Right renal pelvis (tissue), 4 donors: ENCODE measurements around the gene SLC41A3. TPM values are rescaled to one million over a fixed set of nuclear protein-coding genes. Genes with fewer than 3 reads are reported as not detected.

ENCODE experiments used
- DNase-seq, 4 donors: peaks; one replicate each; pipeline ENCODE4 v3.0.0-alpha.2; 2013; ENCODE audit warnings: low read depth in 4 of 4, low spot score in 3 of 4, missing footprints in 1 of 4
- polyA plus RNA-seq, 4 donors: library from polyadenylated mRNA; unstranded; fragments of 120-200 nt; gene quantifications; one replicate each; pipeline ENCODE4 v1.2.1, GENCODE V29; 2013; ENCODE audit not compliant: insufficient read length in 4 of 4

SLC41A3 gene
- polyA plus RNA-seq, 4 donors = 76.5 to 86.7 (median 77.7) TPM

GRCh38 chr3:126121074-126121473 lies 37.1 kb upstream of the SLC41A3 start:
- no peak for DNase-seq

- DNase-seq = no peak
Measured at GRCh38 chr3:126119976-126120375, 36.1 kb upstream of the SLC41A3 start.

- DNase-seq = no peak
Measured at GRCh38 chr3:126119008-126119675, 35.2 kb upstream of the SLC41A3 start.

DNA sequence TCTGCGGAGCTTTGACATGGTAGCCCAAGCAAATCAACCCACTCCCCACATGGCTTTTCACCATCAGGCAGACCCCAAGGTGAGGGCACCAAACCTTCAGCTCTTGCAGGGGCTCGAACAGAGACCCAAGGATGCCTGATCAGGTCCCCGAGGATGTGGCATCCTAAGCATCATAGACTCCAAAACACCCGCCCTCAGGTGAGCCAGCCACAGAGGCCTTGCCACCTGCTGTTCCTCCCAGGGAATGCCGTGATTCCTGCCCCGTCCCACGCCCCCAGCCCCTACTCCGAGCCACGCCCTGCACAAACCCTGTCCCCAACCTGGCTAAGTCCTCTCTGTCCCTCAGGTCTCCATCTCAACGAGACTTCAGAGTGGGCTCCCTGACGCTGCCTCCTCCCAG lies 34.7 kb upstream of the SLC41A3 start:
- no peak for DNase-seq

- no peak for DNase-seq
Measured at GRCh38 chr3:126117786-126118185, 33.9 kb upstream of the SLC41A3 start.

DNA sequence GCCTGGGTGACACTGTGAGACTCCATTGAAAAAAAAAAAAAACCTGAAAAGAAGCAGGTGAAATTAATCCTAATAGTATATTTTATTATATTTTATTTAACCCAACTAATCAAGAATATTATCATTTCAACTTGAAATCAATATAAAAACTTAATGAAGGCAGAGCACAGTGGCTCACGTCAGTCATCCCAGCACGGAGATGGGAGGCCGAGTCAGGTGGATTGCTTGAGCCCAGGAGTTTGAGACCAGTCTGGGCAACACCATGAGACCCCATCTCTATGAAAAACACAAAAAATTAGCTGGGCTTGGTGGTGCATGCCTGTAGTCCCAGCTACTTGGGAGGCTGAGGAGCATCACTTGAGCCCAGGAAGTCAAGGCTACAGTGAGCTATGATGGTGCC lies 33.3 kb upstream of the SLC41A3 start:
- no peak for DNase-seq

- DNase-seq = no peak
Measured at GRCh38 chr3:126116526-126116925, 32.6 kb upstream of the SLC41A3 start.

DNA sequence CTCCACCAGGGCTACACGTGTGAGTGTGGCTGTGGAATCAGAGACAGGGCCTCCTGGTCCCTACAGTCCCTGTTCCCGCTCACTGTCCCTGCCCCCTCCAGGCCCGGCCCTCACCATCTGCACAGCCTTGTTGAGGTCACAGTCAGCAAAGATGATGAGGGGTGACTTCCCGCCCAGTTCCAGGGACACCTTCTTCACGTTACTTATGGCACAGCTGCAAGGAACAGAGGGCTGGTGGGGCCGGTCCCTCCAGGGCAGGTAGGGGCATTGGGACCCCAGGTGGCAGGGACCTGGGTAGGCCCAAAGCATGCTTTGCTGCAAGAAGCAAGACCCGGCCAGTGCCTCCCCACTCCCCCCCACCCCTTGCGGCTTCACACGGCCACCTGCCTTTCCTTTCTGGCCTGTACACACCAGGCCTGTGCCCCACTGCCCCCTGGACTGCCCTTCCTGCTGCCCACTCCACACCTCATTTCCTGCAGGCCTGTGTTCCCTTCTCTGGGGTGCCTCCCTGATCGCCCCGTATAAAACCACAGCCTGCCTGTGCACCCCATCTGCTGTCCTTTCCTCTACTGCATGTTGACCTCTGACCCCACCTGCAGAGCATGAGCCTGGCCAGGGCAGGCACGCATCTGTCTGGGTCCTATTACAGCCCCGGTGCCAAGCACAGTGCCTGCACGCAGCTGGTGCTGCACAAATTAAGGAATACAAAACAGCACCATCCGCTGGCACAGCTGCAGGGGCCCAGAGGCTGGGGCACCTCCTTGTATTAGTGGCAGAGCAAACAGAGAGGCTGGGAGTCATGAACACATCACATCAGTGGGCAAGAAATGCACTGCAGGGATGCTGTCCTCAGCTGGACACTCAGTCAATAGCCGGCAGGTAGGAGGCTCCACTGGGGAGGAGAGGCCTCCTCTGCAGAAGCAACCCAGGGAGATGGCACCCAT lies 30.8 kb upstream of the SLC41A3 start:
- DNase-seq = no peak

DNA sequence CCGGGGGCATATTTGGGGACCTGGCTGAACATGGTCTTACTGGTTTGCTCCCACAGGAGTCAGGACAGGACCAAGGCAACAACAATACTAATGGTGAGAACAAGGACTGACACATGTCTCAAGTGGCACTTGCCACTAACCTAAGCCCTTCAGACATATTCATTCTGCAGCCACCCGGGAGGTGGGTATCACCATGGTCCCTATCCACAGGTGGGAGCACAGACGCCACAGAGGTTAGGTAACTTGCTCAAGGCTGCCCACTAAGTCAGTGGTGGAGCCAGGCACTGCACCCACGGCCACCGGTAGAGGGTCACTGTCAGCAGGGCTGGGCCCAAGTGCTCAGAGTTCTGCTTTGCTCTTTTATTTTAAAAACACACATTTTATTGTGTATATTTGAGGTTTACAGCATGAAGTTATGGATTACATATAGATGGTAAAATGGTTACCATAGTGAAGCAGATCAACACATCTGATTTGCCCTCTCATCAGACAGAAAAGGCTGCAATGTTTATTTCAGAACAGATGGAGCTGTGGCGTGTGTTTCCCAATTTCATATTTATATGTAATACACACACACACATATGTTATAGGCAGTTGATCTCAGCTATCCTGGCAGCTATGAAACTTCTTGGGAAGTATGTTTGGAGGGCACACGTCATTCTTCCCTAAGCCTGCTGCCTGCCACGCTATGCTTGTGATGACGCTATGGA lies 30.0 kb upstream of the SLC41A3 start:
- DNase-seq = no peak

DNA sequence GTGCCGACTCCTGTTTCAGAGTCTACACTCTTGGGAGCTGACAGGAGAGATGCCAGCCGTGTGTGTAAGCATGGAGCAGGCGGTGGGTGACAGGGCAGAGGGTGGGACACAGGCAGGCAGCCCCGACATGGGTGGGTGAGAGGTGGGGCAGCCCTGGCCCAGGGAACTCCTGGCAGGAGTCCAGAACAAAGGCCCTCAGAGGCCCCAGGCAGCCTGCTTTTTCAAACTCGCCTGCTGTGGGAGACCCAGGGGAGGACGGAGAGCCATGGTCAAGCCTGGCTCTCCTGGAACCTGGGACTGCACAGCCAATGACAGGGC lies 29.3 kb upstream of the SLC41A3 start:
- DNase-seq = no peak

GRCh38 chr3:126112531-126113237 lies 28.8 kb upstream of the SLC41A3 start:
- DNase-seq = no peak

GRCh38 chr3:126111566-126112475 lies 27.9 kb upstream of the SLC41A3 start:
- DNase-seq = no peak

DNA sequence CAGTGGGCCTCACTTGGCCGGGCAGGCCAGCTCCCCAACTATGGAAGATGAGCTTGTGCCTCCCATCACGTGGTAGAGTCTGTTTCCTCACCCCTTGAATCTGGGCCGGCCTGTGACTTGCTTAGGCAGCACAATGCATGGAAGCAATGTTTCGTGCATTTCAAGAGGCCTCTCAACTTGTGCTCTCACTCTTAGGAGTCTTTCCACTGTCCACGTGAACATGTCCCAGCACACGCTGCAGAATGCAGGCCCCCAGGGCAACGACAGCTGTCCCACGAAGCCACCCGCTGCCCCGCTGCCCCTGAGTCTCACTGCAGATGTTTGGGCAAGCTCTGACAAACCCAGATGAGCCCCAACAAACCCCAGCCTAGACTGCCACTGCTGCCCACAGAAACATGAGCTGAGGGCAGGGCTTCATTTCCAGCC lies 27.2 kb upstream of the SLC41A3 start:
- DNase-seq = no peak

GRCh38 chr3:126110431-126111125 lies 26.7 kb upstream of the SLC41A3 start:
- no peak for DNase-seq

DNA sequence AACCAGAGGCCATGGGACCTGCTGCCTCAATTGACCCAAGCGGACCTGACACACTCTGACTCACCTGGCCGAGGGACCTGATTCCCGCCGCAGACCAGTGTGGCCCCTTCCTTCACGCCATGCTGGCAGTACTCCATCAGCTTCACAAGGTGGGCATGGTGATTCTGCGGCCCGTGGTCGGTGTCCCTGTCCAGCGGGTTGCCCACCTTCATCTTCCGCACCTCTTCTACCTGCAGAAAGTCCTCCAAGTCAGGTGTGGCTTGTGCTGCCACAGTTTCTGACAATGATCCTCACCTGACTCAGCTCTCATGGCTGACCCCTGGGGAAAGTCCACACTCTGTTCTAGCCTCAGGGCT lies 25.9 kb upstream of the SLC41A3 start:
- DNase-seq = no peak

DNA sequence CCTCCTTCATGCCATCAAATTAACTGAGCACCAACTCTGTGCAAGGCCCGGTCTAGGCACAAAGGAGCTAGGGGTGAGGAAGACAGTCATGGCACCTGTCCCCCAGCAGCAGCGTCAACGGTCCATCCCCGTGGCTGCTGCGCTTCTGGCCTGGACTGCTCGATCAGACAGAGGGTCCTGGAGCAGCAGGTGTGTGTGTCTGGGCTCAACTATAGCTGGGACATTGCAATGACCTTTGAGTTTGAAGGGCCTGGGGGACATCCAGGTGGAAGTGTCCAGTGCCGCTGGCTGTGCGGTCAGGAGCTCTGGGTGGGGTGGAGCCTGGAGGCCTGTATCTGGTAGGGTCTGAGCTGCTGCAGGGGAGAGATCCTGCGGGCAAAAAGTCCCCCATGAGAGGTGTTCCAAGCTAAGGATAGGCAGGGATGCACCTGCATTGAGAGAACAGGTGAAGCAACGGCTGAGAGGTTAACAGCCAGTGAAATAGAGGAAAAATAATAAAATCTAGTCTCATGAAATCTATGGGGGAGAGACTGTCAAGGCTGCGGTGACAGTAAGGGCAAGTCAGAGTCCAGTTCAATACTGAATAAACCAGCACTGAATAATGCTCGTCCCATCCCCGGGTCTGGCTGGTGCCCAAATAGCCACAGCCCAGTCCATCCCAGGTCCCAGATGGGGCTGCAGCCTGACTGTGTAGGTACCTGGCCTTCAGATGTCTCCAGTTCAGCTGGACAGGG lies 25.4 kb upstream of the SLC41A3 start:
- DNase-seq = no peak

GRCh38 chr3:126108676-126109050 lies 24.7 kb upstream of the SLC41A3 start:
- no peak for DNase-seq

GRCh38 chr3:126107957-126108675 lies 24.2 kb upstream of the SLC41A3 start:
- DNase-seq = no peak
